ENCODE results near the gene TROAP. TPM values are rescaled to one million over a fixed set of nuclear protein-coding genes. Genes with fewer than 3 reads are reported as not detected.
"Not testable (repeated sequence)": the region's sequence is repeated elsewhere in the genome, so short reads cannot be mapped to it uniquely, and the experiment has no call there.

The TROAP gene
- total RNA-seq, 3 donors from 2014 or later (not counting 1 experiment from before 2014, with no cell fraction given) = 0.58 to 3.0 (median 2.2) TPM

DNA sequence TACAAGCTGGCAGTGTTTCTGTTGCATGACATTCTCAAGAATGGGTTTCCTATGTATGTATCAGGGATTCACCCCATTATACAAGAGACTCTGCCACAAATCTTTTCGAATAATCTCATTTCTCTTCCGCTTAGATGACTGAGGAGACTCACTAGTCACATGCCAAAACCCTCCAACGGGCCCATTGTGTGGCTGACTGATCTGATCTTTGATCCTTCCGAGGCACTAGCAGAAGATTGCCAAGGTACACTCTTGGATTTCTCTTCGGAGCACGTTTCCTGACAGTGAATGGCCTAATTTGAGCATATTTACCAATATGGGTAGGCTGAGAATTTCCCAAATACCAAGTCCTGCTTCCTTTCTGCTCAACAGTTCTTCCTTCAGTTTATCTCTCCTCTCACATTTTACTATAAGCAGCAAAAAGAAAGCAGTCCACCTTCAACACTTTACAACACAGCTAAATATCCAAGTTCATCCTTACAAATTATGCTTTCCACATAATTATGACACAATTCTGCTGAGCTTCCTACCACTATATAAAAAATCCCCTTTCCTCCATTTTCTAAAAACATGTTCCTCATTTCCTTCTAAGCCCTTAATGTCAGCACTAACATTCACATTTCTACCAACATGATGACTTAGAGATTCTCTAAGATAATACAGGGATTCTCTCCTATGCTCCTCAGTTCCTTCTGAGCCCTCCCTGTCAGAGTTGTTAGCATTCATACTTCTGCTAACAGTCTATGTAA is 17.1 kb upstream of the TROAP start:
- no peak overlapping the region for H3K27ac ChIP-seq (ENCODE audit: low read length)
- TF ChIP-seq, protein P1, sequence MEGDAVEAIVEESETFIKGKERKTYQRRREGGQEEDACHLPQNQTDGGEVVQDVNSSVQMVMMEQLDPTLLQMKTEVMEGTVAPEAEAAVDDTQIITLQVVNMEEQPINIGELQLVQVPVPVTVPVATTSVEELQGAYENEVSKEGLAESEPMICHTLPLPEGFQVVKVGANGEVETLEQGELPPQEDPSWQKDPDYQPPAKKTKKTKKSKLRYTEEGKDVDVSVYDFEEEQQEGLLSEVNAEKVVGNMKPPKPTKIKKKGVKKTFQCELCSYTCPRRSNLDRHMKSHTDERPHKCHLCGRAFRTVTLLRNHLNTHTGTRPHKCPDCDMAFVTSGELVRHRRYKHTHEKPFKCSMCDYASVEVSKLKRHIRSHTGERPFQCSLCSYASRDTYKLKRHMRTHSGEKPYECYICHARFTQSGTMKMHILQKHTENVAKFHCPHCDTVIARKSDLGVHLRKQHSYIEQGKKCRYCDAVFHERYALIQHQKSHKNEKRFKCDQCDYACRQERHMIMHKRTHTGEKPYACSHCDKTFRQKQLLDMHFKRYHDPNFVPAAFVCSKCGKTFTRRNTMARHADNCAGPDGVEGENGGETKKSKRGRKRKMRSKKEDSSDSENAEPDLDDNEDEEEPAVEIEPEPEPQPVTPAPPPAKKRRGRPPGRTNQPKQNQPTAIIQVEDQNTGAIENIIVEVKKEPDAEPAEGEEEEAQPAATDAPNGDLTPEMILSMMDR (IDR thresholded peaks at IDR 0.05) = no peak
- Mint-ChIP-seq H3K4me1 (peaks cover 0 to 5% of the 10 kb centered on the region in 2 donors), H3K27ac (no peak overlapping the region), H3K27me3 (ENCODE audit: low read depth in 2 of 2) (peaks cover 36 to 56% of the 10 kb centered on the region in 2 donors), H3K9me3 (no peaks in the 10 kb centered on the region), H3K4me3 (no peak overlapping the region), H3K36me3 (no peaks in the 10 kb centered on the region)
- no peaks in the 10 kb centered on the region for H3K9me3 ChIP-seq (ENCODE audit: control insufficient read depth, insufficient read depth, low read length)
- DNase-seq = no peak
- H3K4me1 ChIP-seq (ENCODE audit: control insufficient read depth, insufficient read depth, low read length) = no peaks in the 10 kb centered on the region
- H3K4me3 ChIP-seq (ENCODE audit: low read length) = no peak overlapping the region
- no peak for ATAC-seq
- H3K36me3 ChIP-seq (ENCODE audit: control insufficient read depth, insufficient read depth, low read length) = no peaks in the 10 kb centered on the region
- WGBS (ENCODE audit: insufficient coverage) = 88% methylated on average over 6 of the region's 6 CpGs
- H3K27me3 ChIP-seq (ENCODE audit: control insufficient read depth, insufficient read depth, low read length) = peaks cover 4% of the 10 kb centered on the region
- intact Hi-C loops (cut with micrococcal nuclease) = no loop called here

DNA sequence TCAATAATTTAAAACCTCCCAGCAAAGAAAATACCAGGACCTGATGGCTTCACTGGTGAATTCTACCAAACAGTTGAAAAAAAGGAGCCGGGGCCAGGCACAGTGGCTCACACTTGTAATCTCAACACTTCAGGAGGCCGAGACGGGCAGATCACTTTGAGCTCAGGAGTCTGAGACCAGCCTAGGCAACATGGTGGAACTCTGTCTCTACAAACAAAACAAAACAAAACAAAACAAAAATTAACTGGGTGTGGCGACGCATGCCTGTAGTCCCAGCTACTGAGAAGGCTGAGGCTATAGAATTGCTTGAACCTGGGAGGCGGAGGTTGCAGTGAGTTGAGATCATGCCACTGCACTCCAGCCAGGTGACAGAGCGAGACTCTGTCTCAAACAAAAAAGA is 13.7 kb upstream of the TROAP start:
- DNase-seq (no peak), ATAC-seq (no peak)
- Histone ChIP-seq H3K9me3 (ENCODE audit: control insufficient read depth, insufficient read depth, low read length) (no peaks in the 10 kb centered on the region), H3K36me3 (ENCODE audit: control insufficient read depth, insufficient read depth, low read length) (no peaks in the 10 kb centered on the region), H3K27me3 (ENCODE audit: control insufficient read depth, insufficient read depth, low read length) (peaks cover 3% of the 10 kb centered on the region), H3K4me1 (ENCODE audit: control insufficient read depth, insufficient read depth, low read length) (no peaks in the 10 kb centered on the region), H3K4me3 (ENCODE audit: low read length) (no peak overlapping the region), H3K27ac (ENCODE audit: low read length) (no peak overlapping the region)
- Mint-ChIP-seq H3K9me3 (no peaks in the 10 kb centered on the region), H3K27me3 (ENCODE audit: low read depth in 2 of 2) (peaks cover 20 to 32% of the 10 kb centered on the region in 2 donors), H3K36me3 (no peaks in the 10 kb centered on the region), H3K27ac (no peak overlapping the region), H3K4me3 (no peak overlapping the region), H3K4me1 (no peaks in the 10 kb centered on the region)
- intact Hi-C loops (cut with micrococcal nuclease) = no loop called here
- WGBS (ENCODE audit: insufficient coverage) = 86% methylated on average over 7 of the region's 7 CpGs
- TF ChIP-seq, protein P1 (IDR thresholded peaks at IDR 0.05) = no peak

DNA sequence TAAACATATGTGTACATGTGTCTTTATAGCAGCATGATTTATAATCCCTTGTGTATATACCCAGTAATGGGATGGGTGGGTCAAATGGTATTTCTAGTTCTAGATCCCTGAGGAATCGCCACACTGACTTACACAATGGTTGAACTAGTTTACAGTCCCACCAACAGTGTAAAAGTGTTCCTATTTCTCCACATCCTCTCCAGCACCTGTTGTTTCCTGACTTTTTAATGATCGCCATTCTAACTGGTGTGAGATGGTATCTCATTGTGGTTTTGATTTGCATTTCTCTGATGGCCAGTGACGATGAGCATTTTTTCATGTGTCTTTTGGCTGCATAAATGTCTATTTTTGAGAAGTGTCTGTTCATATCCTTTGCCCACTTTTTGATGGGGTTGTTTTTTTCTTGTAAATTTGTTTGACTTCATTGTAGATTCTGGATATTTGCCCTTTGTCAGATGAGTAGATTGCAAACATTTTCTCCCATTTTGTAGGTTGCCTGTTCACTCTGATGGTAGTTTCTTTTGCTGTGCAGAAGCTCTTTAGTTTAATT is 12.5 kb upstream of the TROAP start:
- WGBS (ENCODE audit: insufficient coverage) = no CpG with 5 or more reads among the region's 3 CpGs
- H3K27ac Mint-ChIP-seq; intact Hi-C loops (cut with micrococcal nuclease); H3K4me3 Mint-ChIP-seq; H3K27me3 ChIP-seq (ENCODE audit: control insufficient read depth, insufficient read depth, low read length); H3K9me3 ChIP-seq (ENCODE audit: control insufficient read depth, insufficient read depth, low read length); H3K4me3 ChIP-seq (ENCODE audit: low read length); H3K36me3 Mint-ChIP-seq; H3K4me1 Mint-ChIP-seq; H3K4me1 ChIP-seq (ENCODE audit: control insufficient read depth, insufficient read depth, low read length); H3K9me3 Mint-ChIP-seq; H3K36me3 ChIP-seq (ENCODE audit: control insufficient read depth, insufficient read depth, low read length); ATAC-seq; H3K27ac ChIP-seq (ENCODE audit: low read length); DNase-seq: not testable (repeated sequence)
- peaks cover 19 to 22% of the 10 kb centered on the region in 2 donors for H3K27me3 Mint-ChIP-seq (ENCODE audit: low read depth in 2 of 2)

DNA sequence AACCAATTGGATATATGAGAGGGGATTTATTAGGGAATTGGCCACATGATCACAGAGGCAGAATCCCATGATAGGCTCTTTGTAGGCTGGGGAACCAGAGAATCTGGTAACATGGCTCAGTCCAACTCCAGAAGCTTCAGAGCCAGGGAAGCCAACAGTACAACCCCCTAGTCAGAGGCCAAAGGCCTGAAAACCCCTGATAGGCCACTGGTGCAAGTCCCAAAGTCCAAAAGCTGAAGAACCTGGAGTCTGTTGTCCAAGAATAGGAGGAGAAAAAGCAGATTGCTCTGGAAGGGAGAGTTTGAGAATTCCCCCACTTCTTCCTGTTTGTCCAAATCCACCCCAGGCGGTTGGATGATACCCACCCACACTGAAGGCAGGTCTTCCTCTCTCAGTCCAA is 8.2 kb upstream of the TROAP start:
- no peak overlapping the region for H3K4me3 ChIP-seq (ENCODE audit: low read length)
- no peaks in the 10 kb centered on the region for H3K9me3 ChIP-seq (ENCODE audit: control insufficient read depth, insufficient read depth, low read length)
- intact Hi-C loops (cut with micrococcal nuclease) = no loop called here
- no peaks in the 10 kb centered on the region for H3K4me1 ChIP-seq (ENCODE audit: control insufficient read depth, insufficient read depth, low read length)
- Mint-ChIP-seq H3K36me3 (no peaks in the 10 kb centered on the region), H3K9me3 (no peaks in the 10 kb centered on the region), H3K27me3 (ENCODE audit: low read depth in 2 of 2) (peaks cover 0 to 5% of the 10 kb centered on the region in 2 donors), H3K27ac (no peak overlapping the region), H3K4me3 (no peak overlapping the region), H3K4me1 (no peaks in the 10 kb centered on the region)
- no peak for DNase-seq
- H3K27me3 ChIP-seq (ENCODE audit: control insufficient read depth, insufficient read depth, low read length) = peaks cover 3% of the 10 kb centered on the region
- no peak for ATAC-seq
- WGBS (ENCODE audit: insufficient coverage) = 73% methylated on average over 1 of the region's 1 CpG
- TF ChIP-seq, protein P1 (IDR thresholded peaks at IDR 0.05) = no peak
- no peak overlapping the region for H3K27ac ChIP-seq (ENCODE audit: low read length)
- H3K36me3 ChIP-seq (ENCODE audit: control insufficient read depth, insufficient read depth, low read length) = no peaks in the 10 kb centered on the region

DNA sequence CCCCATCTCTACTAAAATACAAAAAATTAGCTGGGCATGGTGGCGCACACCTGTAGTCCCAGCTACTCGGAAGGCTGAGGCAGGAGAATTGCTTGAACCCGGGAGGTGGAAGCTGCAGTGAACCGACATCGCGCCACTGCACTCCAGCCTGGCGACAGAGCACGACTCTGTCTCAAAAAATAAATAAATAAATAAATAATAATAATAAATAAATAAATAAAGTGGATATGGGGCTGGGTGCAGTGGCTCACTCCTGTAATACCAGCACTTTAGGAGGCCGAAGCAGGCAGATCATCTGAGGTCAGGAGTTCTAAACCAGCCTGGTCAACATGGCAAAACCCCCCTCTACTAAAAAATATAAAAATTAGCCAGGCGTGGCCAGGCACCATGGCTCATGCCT is 5.9 kb upstream of the TROAP start:
- H3K9me3 ChIP-seq (ENCODE audit: control insufficient read depth, insufficient read depth, low read length); H3K9me3 Mint-ChIP-seq; H3K27me3 ChIP-seq (ENCODE audit: control insufficient read depth, insufficient read depth, low read length); DNase-seq; H3K4me3 ChIP-seq (ENCODE audit: low read length); H3K36me3 ChIP-seq (ENCODE audit: control insufficient read depth, insufficient read depth, low read length); H3K36me3 Mint-ChIP-seq; H3K4me1 Mint-ChIP-seq; intact Hi-C loops (cut with micrococcal nuclease); H3K4me1 ChIP-seq (ENCODE audit: control insufficient read depth, insufficient read depth, low read length); H3K27ac Mint-ChIP-seq; H3K4me3 Mint-ChIP-seq; H3K27ac ChIP-seq (ENCODE audit: low read length); H3K27me3 Mint-ChIP-seq (ENCODE audit: low read depth in 2 of 2); ATAC-seq: not testable (repeated sequence)
- WGBS (ENCODE audit: insufficient coverage) = 93% methylated on average over 8 of the region's 10 CpGs

All from natural killer cell (primary cell).